Breast epithelium (tissue), 3 donors: Measurements from ENCODE around the gene SRL.

Source experiments
- POLR2A ChIP-seq: fragments of 450-650 bp; IDR thresholded peaks from one replicate; pipeline ENCODE4 v1.6.1; 2016; ENCODE audit warnings: antibody characterized with exemption, mild to moderate bottlenecking, moderate library complexity
- POLR2AphosphoS5 ChIP-seq, 3 donors: sonication (generic); formaldehyde crosslinking; IDR thresholded peaks; one replicate each; pipeline ENCODE4 v1.6.1; 2017; ENCODE audit warnings: antibody characterized with exemption in 3 of 3
- TF ChIP-seq, protein P1 (sequence below), 3 donors: fragments of 450-650 bp; IDR thresholded peaks; one replicate each; pipeline ENCODE4 v1.5.1; 2016 to 2017; ENCODE audit warnings: antibody characterized with exemption in 3 of 3, mild to moderate bottlenecking in 3 of 3, moderate library complexity in 3 of 3

DNA sequence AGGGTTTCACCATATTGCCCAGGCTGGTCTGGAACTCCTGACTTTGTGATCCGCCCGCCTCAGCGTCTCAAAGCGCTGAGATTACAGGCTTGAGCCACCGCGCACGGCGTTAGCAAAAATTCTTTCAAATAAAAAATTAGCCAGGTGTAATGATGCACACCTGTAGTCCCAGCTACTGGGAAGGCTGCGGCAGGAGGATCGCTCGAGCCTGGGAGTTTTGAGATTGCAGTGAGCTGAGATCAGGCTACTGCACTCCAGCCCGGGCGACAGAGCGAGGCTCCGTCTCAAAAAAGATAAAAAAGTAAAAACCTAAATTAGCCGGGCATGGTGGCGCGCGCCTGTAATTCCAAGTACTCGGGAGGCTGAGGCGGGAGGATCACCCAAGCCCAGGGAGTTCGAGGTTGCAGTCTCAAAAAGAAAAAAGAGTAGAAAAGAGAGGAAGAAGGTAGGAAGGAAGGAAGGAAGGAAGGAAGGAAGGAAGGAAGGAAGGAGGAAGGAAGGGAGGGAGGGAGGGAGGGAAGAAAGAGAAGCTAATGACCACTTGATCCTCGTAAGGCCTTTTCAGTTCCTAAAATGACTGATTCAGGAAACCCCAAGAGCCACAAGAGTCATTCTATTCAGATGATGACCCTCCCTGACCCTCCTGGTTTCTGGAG is 59.2 kb downstream of the SRL start:
- TF ChIP-seq POLR2A (no peak), POLR2AphosphoS5 (IDR thresholded peaks at IDR 0.05) (no peak)
- TF ChIP-seq, protein P1, sequence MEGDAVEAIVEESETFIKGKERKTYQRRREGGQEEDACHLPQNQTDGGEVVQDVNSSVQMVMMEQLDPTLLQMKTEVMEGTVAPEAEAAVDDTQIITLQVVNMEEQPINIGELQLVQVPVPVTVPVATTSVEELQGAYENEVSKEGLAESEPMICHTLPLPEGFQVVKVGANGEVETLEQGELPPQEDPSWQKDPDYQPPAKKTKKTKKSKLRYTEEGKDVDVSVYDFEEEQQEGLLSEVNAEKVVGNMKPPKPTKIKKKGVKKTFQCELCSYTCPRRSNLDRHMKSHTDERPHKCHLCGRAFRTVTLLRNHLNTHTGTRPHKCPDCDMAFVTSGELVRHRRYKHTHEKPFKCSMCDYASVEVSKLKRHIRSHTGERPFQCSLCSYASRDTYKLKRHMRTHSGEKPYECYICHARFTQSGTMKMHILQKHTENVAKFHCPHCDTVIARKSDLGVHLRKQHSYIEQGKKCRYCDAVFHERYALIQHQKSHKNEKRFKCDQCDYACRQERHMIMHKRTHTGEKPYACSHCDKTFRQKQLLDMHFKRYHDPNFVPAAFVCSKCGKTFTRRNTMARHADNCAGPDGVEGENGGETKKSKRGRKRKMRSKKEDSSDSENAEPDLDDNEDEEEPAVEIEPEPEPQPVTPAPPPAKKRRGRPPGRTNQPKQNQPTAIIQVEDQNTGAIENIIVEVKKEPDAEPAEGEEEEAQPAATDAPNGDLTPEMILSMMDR (IDR thresholded peaks at IDR 0.05): no peak
